GM21717 (cell line): ENCODE data around the gene IFNA7.
"Not testable (repeated sequence)": the region's sequence is repeated elsewhere in the genome, so short reads cannot be mapped to it uniquely, and the experiment has no call there.

Source experiments
- ATAC-seq: cut with Tn5 transposase; IDR thresholded peaks from one replicate; pipeline ENCODE4 v1.9.1; 2021; ENCODE audit warnings: mild to moderate bottlenecking, moderate library complexity; ENCODE audit not compliant: unreplicated experiment

Gene IFNA7

DNA sequence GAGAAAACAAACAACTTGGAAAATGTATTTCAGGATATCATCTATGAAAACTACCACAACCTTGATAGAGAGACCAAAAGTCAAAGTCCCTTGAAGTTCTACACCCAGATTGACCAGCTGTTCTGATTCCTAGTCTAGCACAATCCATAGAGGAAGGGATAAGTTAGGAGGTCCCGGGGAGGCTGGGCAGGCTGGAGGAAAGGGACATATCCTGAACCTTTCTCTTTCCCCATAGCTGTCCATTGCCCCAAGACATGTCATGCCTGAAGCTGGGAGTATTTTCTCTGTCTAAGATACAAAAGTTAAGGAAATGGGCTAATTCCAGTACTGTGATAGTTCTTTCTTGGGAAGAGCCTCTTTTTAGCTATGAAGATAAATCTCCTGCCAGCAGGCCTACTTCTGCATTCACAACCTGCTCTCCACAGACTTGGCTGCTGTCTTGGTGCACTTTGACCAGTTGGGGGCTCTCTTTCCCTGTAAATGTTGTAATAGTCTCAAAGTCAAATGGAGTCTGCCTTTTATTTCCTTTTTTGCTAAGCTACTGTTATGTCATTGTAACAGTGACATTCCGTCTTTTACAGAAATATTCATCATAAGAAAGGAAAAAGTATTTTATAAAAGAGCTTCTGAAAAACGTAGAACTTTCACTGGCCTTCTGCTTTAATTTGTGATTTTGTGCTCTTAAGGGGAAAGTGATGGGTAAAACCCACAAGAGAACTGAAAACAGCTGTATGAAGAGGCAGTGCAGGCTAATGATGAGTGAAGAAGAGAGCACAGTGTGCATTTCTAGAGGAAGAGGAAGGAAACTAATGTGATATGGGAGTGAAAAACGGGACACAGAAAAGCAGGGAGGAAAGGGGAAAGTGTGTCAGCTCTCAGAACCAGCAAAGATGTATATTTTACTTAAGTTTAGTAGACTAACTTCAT lies 18.9 kb downstream of the IFNA7 start:
- peak; percentile 90 for ATAC-seq

DNA sequence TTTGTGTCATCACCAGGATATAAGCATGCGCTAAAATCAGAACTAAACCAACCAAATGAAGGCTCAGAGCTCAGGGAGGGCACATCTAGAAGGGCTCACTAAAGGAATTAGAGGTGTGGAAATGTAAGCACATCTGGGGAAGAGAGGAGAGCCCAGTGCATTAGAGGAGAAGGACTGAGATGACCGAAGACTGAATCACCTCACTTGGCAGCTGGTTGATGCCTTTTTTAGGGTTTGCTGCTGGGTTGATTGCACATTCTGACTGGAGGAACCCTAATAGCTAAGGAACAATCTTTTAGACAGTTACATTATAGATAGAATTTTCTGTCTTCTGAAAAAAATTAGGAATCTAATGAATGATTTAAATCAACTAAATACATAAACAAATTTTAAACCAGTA lies 27.3 kb downstream of the IFNA7 start:
- ATAC-seq = no peak

DNA sequence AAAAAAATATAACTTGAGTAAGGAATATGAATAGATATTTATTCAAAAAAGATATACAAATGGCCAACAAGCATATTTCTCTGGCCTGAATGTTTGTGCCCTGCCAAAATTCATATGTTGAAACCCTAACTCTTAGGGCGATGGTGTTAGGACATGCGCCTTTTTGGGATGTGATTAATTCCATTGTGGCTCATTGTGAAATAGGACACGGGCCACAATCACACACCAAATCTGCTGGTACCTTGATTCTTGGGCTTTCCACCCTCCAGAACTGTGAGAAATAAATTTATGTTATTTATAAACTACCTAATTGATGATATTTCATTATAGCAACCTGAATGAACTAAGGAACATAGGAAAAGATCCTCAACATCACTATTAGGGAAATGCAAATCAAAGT lies 29.8 kb downstream of the IFNA7 start:
- ATAC-seq = no peak

DNA sequence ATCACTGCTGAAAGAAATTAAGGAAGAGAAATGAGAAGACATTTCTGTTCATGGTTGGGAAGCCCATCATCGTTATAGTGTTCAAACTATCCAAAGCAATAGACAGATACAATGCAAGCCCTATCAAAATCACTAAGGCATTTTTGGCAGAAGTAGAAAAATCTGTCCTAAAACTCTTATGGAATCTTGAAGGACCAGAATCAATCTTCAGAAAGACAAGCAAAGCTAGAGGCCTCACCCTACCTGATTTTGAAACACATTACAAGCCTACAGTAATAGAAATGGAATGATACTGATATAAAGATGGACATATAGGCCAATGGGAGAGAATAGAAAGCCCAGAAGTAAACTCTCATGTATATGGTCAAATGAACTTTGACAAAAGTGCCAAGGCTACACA lies 30.7 kb downstream of the IFNA7 start:
- ATAC-seq = no peak

DNA sequence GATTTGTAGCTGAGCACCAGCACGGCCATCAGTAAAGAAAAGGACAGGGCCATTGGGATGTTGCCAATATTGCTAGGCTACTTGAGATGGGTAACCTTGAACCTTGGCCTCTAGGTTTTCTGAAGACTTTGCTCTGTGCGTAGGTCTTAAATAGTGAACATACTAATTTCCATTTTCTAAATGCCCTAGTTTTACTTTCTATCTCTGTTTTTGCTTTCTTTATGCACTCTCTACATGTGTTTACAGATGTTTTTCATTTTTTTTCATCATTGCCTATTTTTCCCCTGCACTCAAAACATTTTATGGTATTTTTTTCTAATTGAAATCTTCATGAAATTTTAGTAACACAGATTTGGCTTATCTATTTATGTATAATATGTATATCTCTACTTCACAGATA lies 35.4 kb downstream of the IFNA7 start, which contains the start of gene IFNA21:
Gene IFNA21 (minus strand): TSS at position 101 of the 400 bp plus-strand sequence. CDS start 48 bp downstream, at position 53.
- not testable (repeated sequence) for ATAC-seq

DNA sequence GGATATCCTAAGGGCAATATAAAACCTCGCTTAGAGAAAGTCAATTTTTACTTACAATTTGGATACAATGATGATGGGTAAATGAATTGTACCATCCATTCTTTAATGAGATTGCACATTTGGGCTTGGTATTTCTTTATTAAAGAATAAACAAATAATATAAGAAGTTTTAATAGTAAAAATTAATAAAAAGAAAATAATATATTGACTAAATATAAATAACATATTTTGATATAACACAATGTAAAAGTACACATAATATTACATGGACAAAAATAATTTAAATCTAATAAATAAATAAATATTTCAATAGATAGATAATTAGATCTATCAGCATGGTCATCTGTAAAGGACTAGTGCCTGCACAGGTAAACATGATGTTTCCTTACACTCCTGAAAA lies 36.5 kb downstream of the IFNA7 start:
- ATAC-seq = no peak

DNA sequence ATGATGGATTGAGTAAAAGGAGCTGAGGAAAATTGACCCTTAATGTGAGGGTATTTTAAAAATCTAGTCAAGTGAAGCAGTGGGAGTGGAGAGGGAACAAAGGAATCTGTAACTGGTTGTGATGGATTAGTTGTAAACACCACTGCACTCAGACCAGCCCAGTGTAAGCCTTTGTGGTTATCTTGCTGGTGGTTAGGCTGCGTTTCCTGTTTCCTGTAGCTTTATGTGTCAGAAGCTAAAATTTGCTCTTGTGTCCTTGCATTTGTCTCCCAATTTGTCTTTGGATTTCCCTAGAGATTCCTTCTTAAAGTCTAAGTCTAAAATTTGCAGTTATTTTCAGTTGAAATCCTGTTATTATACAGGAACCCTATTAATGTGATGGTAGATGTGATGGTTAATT lies 41.8 kb downstream of the IFNA7 start:
- ATAC-seq = peak; percentile 84

DNA sequence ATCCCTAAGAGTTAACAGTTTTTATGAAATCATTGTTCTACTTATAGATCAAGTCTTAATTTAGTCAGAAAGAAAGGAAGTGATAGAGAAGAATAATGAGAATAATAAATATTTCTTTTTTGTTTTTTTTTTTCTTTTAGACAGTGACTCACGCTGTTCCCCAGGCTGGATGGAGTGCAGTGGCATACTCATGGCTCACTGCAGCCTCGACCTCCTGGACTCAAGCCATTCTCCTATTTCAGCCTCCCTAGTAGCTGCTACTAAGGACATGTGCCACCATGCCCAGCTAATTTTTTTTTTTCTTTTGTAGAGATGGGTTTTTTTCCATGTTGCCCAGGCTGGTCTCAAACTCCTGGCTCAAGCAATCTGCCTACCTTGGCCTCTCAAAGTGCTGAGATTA lies 46.5 kb downstream of the IFNA7 start:
- no peak for ATAC-seq

DNA sequence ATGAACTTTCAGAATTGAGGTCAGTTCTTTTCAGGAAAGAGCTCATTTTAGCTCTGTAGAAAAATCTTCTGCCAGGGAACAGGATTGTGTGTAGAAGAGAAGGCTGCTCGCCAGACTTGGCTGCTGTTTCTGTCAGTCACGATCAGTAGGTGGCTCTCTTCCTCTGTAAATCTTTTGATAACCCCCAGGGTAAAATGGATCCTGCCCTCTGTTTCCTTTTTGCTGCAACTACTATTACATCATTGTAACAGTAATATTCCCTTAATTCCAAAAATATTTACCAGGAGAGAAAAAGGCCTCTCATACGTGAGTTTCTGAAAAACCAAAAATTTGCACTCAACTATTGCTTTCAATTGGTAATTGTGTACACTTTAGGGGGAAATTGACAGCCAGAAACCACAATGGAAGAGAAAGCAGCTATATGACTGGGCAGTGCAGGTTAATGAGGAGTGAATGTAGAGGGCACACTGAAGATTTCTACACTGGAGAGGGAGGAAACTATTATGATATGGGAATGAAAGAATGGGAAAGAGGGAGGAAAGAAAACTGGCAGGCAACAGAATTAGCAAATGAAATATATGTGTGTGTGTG lies 47.9 kb downstream of the IFNA7 start:
- peak; percentile 95 for ATAC-seq

DNA sequence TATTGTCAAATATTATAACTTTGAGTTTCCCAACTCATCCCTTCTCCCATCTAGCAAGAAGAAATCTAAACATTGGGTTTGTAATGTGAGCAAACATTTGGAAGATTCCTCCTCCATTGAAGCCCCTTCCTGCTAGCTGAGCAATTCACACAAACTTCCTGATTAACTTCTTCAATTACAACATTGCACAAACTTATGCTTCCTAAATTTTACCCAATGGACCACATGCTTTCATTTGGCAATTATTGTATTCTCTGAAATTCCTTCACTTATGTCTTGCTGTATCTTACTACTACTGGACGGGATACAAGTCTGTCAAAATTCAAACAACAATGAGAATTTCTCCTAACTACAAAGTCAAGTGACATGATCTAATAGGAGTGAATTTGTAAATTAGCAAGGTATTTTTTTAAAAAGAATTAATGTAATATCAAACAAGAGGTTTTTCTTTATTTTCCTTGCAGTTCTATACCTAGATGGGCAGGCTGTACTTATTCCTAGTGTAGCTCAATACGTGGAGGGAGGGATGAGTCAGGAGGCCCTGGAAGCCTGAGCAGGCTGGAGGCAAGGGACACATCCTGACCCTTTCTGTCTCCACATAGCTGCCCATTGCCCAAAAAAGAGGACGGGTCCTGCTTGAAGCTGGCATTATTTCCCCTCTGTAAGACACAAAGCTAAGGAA lies 48.5 kb downstream of the IFNA7 start:
- peak; percentile 29 for ATAC-seq
